H1 (cell line): ENCODE measurements around the gene KCTD2. TPM values are rescaled to one million over a fixed set of nuclear protein-coding genes. Genes with fewer than 3 reads are reported as not detected.

Experiments used
- CTCF ChIA-PET: fragments of 300-600 bp; sonication (Branson Sonifier 250); formaldehyde crosslinking; loops from one replicate; lab custom pipeline; 2021; ENCODE audit not compliant: partially characterized antibody; lab: Charles Lee
- POLR2A ChIA-PET: fragments of 300-600 bp; sonication (Branson Sonifier 250); formaldehyde crosslinking; loops from one replicate; lab custom pipeline; 2021; ENCODE audit warnings: inconsistent platforms; ENCODE audit not compliant: partially characterized antibody; lab: Charles Lee
- DNase-seq, 2 experiments: peaks; one replicate each; pipeline versions ENCODE4 v3.0.0 to v3.0.0-alpha.2; 2010 to 2022; ENCODE audit warnings: low spot score in 2 of 2, low read depth in 1 of 2, mixed read lengths in 1 of 2
- FAIRE-seq: peaks from 2 replicates; lab custom pipeline; 2011; peaks lifted over from hg19 to GRCh38; lab: Jason Lieb, UNC
- H2AFZ ChIP-seq: 2 replicates; pipeline ENCODE4 v1.8.1; 2012; ENCODE audit warnings: low read length, inconsistent platforms
- H2AK5ac ChIP-seq: 2 replicates; pipeline ENCODE4 v1.6.1; 2013; ENCODE audit warnings: low read depth, low read length
- H2BK120ac ChIP-seq: replicated peaks from 2 replicates; pipeline ENCODE3; 2013; ENCODE audit warnings: low read depth, low read length, inconsistent platforms
- H2BK12ac ChIP-seq: 2 replicates; pipeline ENCODE4 v1.6.1; 2013; ENCODE audit warnings: low read depth, low read length
- H2BK15ac ChIP-seq: 2 replicates; pipeline ENCODE4 v1.6.1; 2013; ENCODE audit warnings: low read length
- H2BK20ac ChIP-seq: 2 replicates; pipeline ENCODE4 v1.6.1; 2013; ENCODE audit warnings: low read length
- H2BK5ac ChIP-seq: 2 replicates; pipeline ENCODE4 v1.6.1; 2013; ENCODE audit warnings: low read depth, low read length
- H3K14ac ChIP-seq: 2 replicates; pipeline ENCODE4 v1.6.1; 2013; ENCODE audit warnings: inconsistent platforms; ENCODE audit not compliant: insufficient read length
- H3K18ac ChIP-seq: 2 replicates; pipeline ENCODE4 v1.6.1; 2013; ENCODE audit warnings: low read length; ENCODE audit errors: extremely low read depth
- H3K23ac ChIP-seq: 2 replicates; pipeline ENCODE4 v1.6.1; 2013; ENCODE audit warnings: inconsistent platforms; ENCODE audit not compliant: insufficient read length
- H3K23me2 ChIP-seq: 2 replicates; pipeline ENCODE4 v1.6.1; 2013; ENCODE audit warnings: low read depth, low read length
- H3K27ac ChIP-seq: 2 replicates; pipeline ENCODE4 v1.6.1; 2011; ENCODE audit warnings: low read depth, low read length, inconsistent platforms
- H3K27me3 ChIP-seq, 4 experiments: replicated peaks in 1 of 4; 1 replicate in 1 of 4; 2 replicates in 3 of 4; pipeline versions ENCODE4 v1.6.1 to v1.8.1; 2011 to 2013; ENCODE audit warnings: low read length in 3 of 4, mild to moderate bottlenecking in 3 of 4, inconsistent platforms in 2 of 4, mixed read lengths in 2 of 4, moderate library complexity in 1 of 4; ENCODE audit not compliant: control insufficient read depth in 3 of 4, insufficient read depth in 3 of 4; ENCODE audit errors: extremely low read depth in 1 of 4
- H3K36me3 ChIP-seq, 4 experiments: 2 replicates each; pipeline versions ENCODE4 v1.6.1 to v1.8.1; 2011 to 2013; ENCODE audit warnings: mild to moderate bottlenecking in 4 of 4, low read length in 3 of 4, moderate library complexity in 2 of 4, control low read depth in 1 of 4, inconsistent platforms in 1 of 4; ENCODE audit not compliant: insufficient read depth in 4 of 4, control insufficient read depth in 2 of 4
- H3K4ac ChIP-seq: replicated peaks from 2 replicates; pipeline ENCODE3; 2013; ENCODE audit warnings: low read length, low read depth, mixed read lengths, inconsistent platforms; ENCODE audit not compliant: insufficient read length
- H3K4me1 ChIP-seq, 4 experiments: replicated peaks in 1 of 4; 1 replicate in 1 of 4; 2 replicates in 3 of 4; pipeline versions ENCODE4 v1.6.1 to v1.8.1; 2011 to 2013; ENCODE audit warnings: low read length in 3 of 4, inconsistent platforms in 2 of 4, mixed read lengths in 1 of 4; ENCODE audit not compliant: insufficient read depth in 4 of 4, control insufficient read depth in 3 of 4
- H3K4me2 ChIP-seq, 2 experiments: 2 replicates each; pipeline versions ENCODE4 v1.6.1 to v1.8.1; 2011 to 2013; ENCODE audit warnings: low read depth in 2 of 2, low read length in 2 of 2, control low read depth in 1 of 2, inconsistent platforms in 1 of 2, mild to moderate bottlenecking in 1 of 2; ENCODE audit not compliant: insufficient read depth in 1 of 2
- H3K4me3 ChIP-seq, 4 experiments: fragments of 200-600, 300-600 bp in 1 of 4; sonication (generic), shearing (Covaris generic), sonication (Bioruptor Twin) in 1 of 4; 2 replicates each; pipeline versions ENCODE4 v1.5.1 to v1.8.1; 2011 to 2016; ENCODE audit warnings: low read length in 4 of 4, low read depth in 3 of 4, control low read depth in 2 of 4, inconsistent platforms in 2 of 4, mild to moderate bottlenecking in 2 of 4, mixed read lengths in 1 of 4, moderate library complexity in 1 of 4; ENCODE audit not compliant: insufficient read depth in 2 of 4; ENCODE audit errors: extremely low read depth in 1 of 4
- H3K56ac ChIP-seq: replicated peaks from 2 replicates; pipeline ENCODE3; 2013; ENCODE audit warnings: low read depth, mild to moderate bottlenecking, mixed read lengths, low read length, inconsistent platforms; ENCODE audit not compliant: insufficient read length
- H3K79me1 ChIP-seq: 2 replicates; pipeline ENCODE4 v1.6.1; 2013; ENCODE audit warnings: low read depth, low read length, control low read depth
- H3K79me2 ChIP-seq, 2 experiments: 2 replicates each; pipeline versions ENCODE4 v1.6.1 to v1.8.1; 2012 to 2013; ENCODE audit warnings: low read length in 2 of 2, mild to moderate bottlenecking in 2 of 2, inconsistent platforms in 1 of 2; ENCODE audit not compliant: insufficient read depth in 2 of 2, control insufficient read depth in 1 of 2
- H3K9ac ChIP-seq, 4 experiments: replicated peaks in 1 of 4; 1 replicate in 1 of 4; 2 replicates in 3 of 4; pipeline versions ENCODE4 v1.6.1 to v1.8.1; 2011 to 2013; ENCODE audit warnings: low read depth in 3 of 4, low read length in 3 of 4, control low read depth in 2 of 4, mild to moderate bottlenecking in 2 of 4, moderate library complexity in 2 of 4, inconsistent platforms in 1 of 4; ENCODE audit errors: extremely low read depth in 1 of 4
- H3K9me3 ChIP-seq, 2 experiments: 2 replicates each; pipeline versions ENCODE4 v1.6.1 to v1.8.1; 2012 to 2013; ENCODE audit warnings: mild to moderate bottlenecking in 2 of 2, moderate library complexity in 2 of 2, control low read depth in 1 of 2, inconsistent platforms in 1 of 2, low read depth in 1 of 2, low read length in 1 of 2, mixed read lengths in 1 of 2; ENCODE audit not compliant: insufficient read depth in 2 of 2
- H4K20me1 ChIP-seq, 2 experiments: replicated peaks in 1 of 2; 2 replicates each; pipeline versions ENCODE3 to v1.8.1; 2011 to 2013; ENCODE audit warnings: inconsistent platforms in 2 of 2, low read length in 2 of 2, mild to moderate bottlenecking in 1 of 2; ENCODE audit not compliant: insufficient read depth in 2 of 2, control insufficient read depth in 1 of 2
- H4K5ac ChIP-seq: 2 replicates; pipeline ENCODE4 v1.6.1; 2013; ENCODE audit warnings: low read length, low read depth, mixed read lengths, inconsistent platforms; ENCODE audit not compliant: insufficient read length
- H4K8ac ChIP-seq: 2 replicates; pipeline ENCODE4 v1.8.0; 2013; ENCODE audit warnings: mild to moderate bottlenecking, moderate library complexity, low read length, inconsistent platforms; ENCODE audit not compliant: insufficient read depth; ENCODE audit errors: extremely low read depth
- H4K91ac ChIP-seq: replicated peaks from 2 replicates; pipeline ENCODE3; 2013; ENCODE audit warnings: low read length, mixed read lengths, inconsistent platforms; ENCODE audit not compliant: insufficient read length
- CBX5 ChIP-seq: fragments of 300-800, 300-1000 bp; sonication (generic); IDR thresholded peaks from 2 replicates; pipeline ENCODE4 v1.7.1; 2016; ENCODE audit warnings: antibody characterized with exemption, low read length, low read depth
- CHD1 ChIP-seq: IDR thresholded peaks from 2 replicates; pipeline ENCODE4 v1.6.1; 2012; ENCODE audit warnings: low read depth, low read length, improper control_type of control experiment
- CTBP2 ChIP-seq: IDR thresholded peaks from 2 replicates; pipeline ENCODE4 v1.7.0; 2011; ENCODE audit warnings: borderline replicate concordance, mild to moderate bottlenecking, moderate library complexity, mixed read lengths, low read length; ENCODE audit not compliant: insufficient read depth, insufficient read length
- HDAC2 ChIP-seq, 2 experiments: fragments of 300-600 bp in 1 of 2; sonication (generic) in 1 of 2; IDR thresholded peaks; 2 replicates each; pipeline ENCODE4 v1.6.1; 2011 to 2012; ENCODE audit warnings: low read depth in 2 of 2, low read length in 2 of 2, mild to moderate bottlenecking in 2 of 2, moderate library complexity in 2 of 2, borderline replicate concordance in 1 of 2, inconsistent platforms in 1 of 2
- KDM4A ChIP-seq: IDR thresholded peaks from one replicate; pipeline ENCODE4 v1.7.1; 2012; ENCODE audit warnings: low read depth, mild to moderate bottlenecking, moderate library complexity, low read length, inconsistent platforms; ENCODE audit not compliant: severe bottlenecking
- NRF1 ChIP-seq: IDR thresholded peaks from 2 replicates; pipeline ENCODE4 v1.6.1; 2011; ENCODE audit warnings: mild to moderate bottlenecking, low read depth, low read length, improper control_type of control experiment
- SIX5 ChIP-seq: IDR thresholded peaks from 2 replicates; pipeline ENCODE4 v1.6.1; 2011; ENCODE audit warnings: mild to moderate bottlenecking, low read depth, low read length
- SP2 ChIP-seq: IDR thresholded peaks from 2 replicates; pipeline ENCODE4 v1.6.1; 2012; ENCODE audit warnings: mild to moderate bottlenecking, low read length, inconsistent platforms
- SP4 ChIP-seq: IDR thresholded peaks from 2 replicates; pipeline ENCODE4 v1.6.1; 2012; ENCODE audit warnings: low read length, inconsistent platforms
- TAF7 ChIP-seq: optimal IDR thresholded peaks from 2 replicates; pipeline ENCODE3; 2011; ENCODE audit warnings: low read depth, mild to moderate bottlenecking, inconsistent platforms, low read length, moderate library complexity, borderline replicate concordance
- YY1 ChIP-seq: IDR thresholded peaks from 2 replicates; pipeline ENCODE4 v1.6.1; 2011; ENCODE audit warnings: low read depth, mild to moderate bottlenecking, low read length
- ZNF274 ChIP-seq: IDR thresholded peaks from 2 replicates; pipeline ENCODE4 v1.7.0; 2012; ENCODE audit warnings: low read length, borderline replicate concordance; ENCODE audit errors: extremely low read depth
- WGBS, 2 experiments: shearing (Covaris generic) in 1 of 2; methylation state at CpG; one replicate each; pipeline versions ENCODE4 v1.1.6 to v1.1.7; 2013 to 2015; ENCODE audit warnings: low lambda C conversion rate in 2 of 2, mixed read lengths in 2 of 2, inconsistent platforms in 1 of 2, low coverage in 1 of 2, missing lambda C conversion rate in 1 of 2; ENCODE audit not compliant: insufficient replicate concordance in 2 of 2, insufficient coverage in 1 of 2, insufficient read length in 1 of 2; ENCODE audit errors: extremely low coverage in 1 of 2, missing lambda C conversion rate in 1 of 2; 5-methylcytosine and 5-hydroxymethylcytosine counted together
- polyA plus RNA-seq, 7 experiments: library from polyadenylated mRNA; depleted of rRNA in 3 of 7; stranded (reverse) in 5 of 7; unstranded in 2 of 7; fragments of >200 nt in 5 of 7; fragments of 200-250 nt in 2 of 7; gene quantifications; 1 replicate in 5 of 7; 2 replicates in 1 of 7; 4 replicates in 1 of 7; pipeline versions ENCODE4 v1.2.1 to v1.2.3, GENCODE V29; 2011 to 2013; ENCODE audit warnings: missing spikeins in 2 of 7, mixed read lengths in 2 of 7
- total RNA-seq: library from RNA; stranded (reverse); fragmentation: NEBNext Ultra II Directional; extraction: Animal tissue kit (Norgen Biotek cat#: 25700); gene quantifications from 2 replicates; pipeline ENCODE4 v1.2.1, GENCODE V29; 2021

Gene KCTD2
- total and polyA plus RNA-seq, 2 of the 8 experiments (the other 6 are each of a cell fraction or from before 2014, with no cell fraction given), result 33.7 to 36.8 TPM

GRCh38 chr17:75009139-75009724 lies 37.8 kb upstream of the KCTD2 start:
- Histone ChIP-seq H2BK5ac (no peak overlapping the region), H2AFZ (no peak overlapping the region), H3K23ac (no peak overlapping the region), H2BK120ac (no peak overlapping the region), H2BK20ac (no peak overlapping the region), H3K4ac (no peak overlapping the region), H3K56ac (no peak overlapping the region), H3K18ac (no peak overlapping the region), H3K23me2 (peaks cover 6% of the 10 kb centered on the region; the same call in 1 of the 2 replicates), H3K9me3 (no peaks in the 10 kb centered on the region), H2AK5ac (no peak overlapping the region), H2BK12ac (no peak overlapping the region), H2BK15ac (no peak overlapping the region), H3K79me1 (no peaks in the 10 kb centered on the region), H4K91ac (no peak overlapping the region), H3K9ac (no peak overlapping the region), H3K4me2 (no peak overlapping the region), H3K79me2 (peaks cover 0 to 8% of the 10 kb centered on the region in 2 experiments; a peak in 2 of 4 replicates), H3K14ac (no peak overlapping the region), H3K27me3 (no peaks in the 10 kb centered on the region), H3K27ac (no peak overlapping the region), H3K4me3 (no peak overlapping the region), H4K8ac (no peak overlapping the region), H4K5ac (no peak overlapping the region), H3K36me3 (no peaks in the 10 kb centered on the region; a peak in 1 of 8 replicates), H4K20me1 (peaks cover 0 to 2% of the 10 kb centered on the region in 2 experiments), H3K4me1 (peaks cover 0 to 15% (median 4%) of the 10 kb centered on the region in 4 experiments; a peak in 5 of 7 replicates)
- 86% methylated on average over 2 of the region's 2 CpGs; no CpG with 5 or more reads in 1 of the 2 experiments for WGBS, 2 experiments
- POLR2A ChIA-PET, result interaction anchor here (0.7 to 5.8 kb wide), 6 partner anchors 13 to 45 kb away, joined by 3 to 87 read pairs (median 4); partner anchors contain the start of genes ATP5PD, CDR2L and HID1
- DNase-seq, result no peak
- CTCF ChIA-PET, result interaction anchor here (1.0 to 20.3 kb wide), 6 partner anchors 14 to 47 kb away, joined by 3 to 345 read pairs (median 8); partner anchors contain the start of gene CDR2L
- no peak for FAIRE-seq
- TF ChIP-seq NRF1 (no peak), TAF7 (no peak), YY1 (no peak), SP2 (no peak), CHD1 (no peak), ZNF274 (no peak), CTBP2 (no peak), HDAC2 (IDR thresholded peaks at IDR 0.05; ENCODE audit: borderline replicate concordance in 1 of 2, low read depth in 2 of 2, low read length in 2 of 2) (no peak), SIX5 (no peak), CBX5 (no peak), SP4 (no peak), KDM4A (no peak)
